ENCODE measurements around the gene NEURL4. TPM values are rescaled to one million over a fixed set of nuclear protein-coding genes. Genes with fewer than 3 reads are reported as not detected.
"Not testable (repeated sequence)": the region's sequence is repeated elsewhere in the genome, so short reads cannot be mapped to it uniquely, and the experiment has no call there.

NEURL4 gene
- total RNA-seq, 2 experiments from 2014 or later: 22.5 to 29.1 TPM

- H3K27ac Mint-ChIP-seq: peak overlapping the region; percentile 89
- POLR2A ChIA-PET; H3K36me3 Mint-ChIP-seq (ENCODE audit: low read depth); H3K9me3 Mint-ChIP-seq (ENCODE audit: low read depth); H3K27me3 Mint-ChIP-seq; ATAC-seq: not testable (repeated sequence)
- intact Hi-C loops (cut with DNase I, micrococcal nuclease): loop anchor here in 1 of 2 experiments (1.0 kb wide), 1 partner anchor 354 kb away; no protein-coding TSS in a partner anchor
- peaks cover 65% of the 10 kb centered on the region for H3K4me1 Mint-ChIP-seq
- DNase-seq: peak; percentile 66
- peak overlapping the region; percentile 69 for H3K4me3 Mint-ChIP-seq
- CTCF ChIA-PET: interaction anchor here (0.6 kb wide), 1 partner anchor 113 kb away, joined by 3 read pairs; the partner anchor contains the start of genes ACADVL and DLG4
Observed at GRCh38 chr17:7332600-7333069, 3.5 kb upstream of the NEURL4 start.

GRCh38 chr17:7332111-7332510 is 3.0 kb upstream of the NEURL4 start:
- Mint-ChIP-seq H3K4me1 (peaks cover 63% of the 10 kb centered on the region), H3K4me3 (peak overlapping the region; percentile 69), H3K36me3 (ENCODE audit: low read depth) (peaks cover 4% of the 10 kb centered on the region), H3K27me3 (no peaks in the 10 kb centered on the region), H3K9me3 (ENCODE audit: low read depth) (no peaks in the 10 kb centered on the region), H3K27ac (peak overlapping the region; percentile 89)
- ChIA-PET CTCF (interaction anchor here (0.6 kb wide), 1 partner anchor 113 kb away, joined by 3 read pairs; the partner anchor contains the start of genes ACADVL and DLG4), POLR2A (no interaction called here)
- intact Hi-C loops (cut with DNase I, micrococcal nuclease): loop anchor here in 1 of 2 experiments (1.0 kb wide), 1 partner anchor 354 kb away; no protein-coding TSS in a partner anchor
- ATAC-seq (no peak), DNase-seq (no peak)

DNA sequence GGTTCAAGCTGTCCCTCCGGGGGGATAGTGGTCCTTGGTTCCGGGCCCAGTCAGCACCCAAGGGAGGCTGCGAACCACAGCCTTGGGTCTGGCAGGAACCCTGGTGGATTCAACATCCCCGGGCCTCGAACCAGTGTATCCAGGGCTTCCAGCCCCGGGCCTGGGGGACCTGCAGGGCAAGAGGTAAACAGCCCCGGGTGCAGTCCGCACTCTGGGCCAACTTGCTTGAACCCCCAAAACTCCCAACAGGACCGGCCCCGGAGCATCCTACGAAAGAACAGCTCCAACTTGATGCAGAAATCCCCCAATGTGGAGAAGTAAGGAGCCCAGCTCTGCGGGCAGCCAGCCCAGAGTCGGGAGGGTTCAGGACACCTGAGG is 1.5 kb upstream of the NEURL4 start:
- Mint-ChIP-seq H3K27ac (peak overlapping the region; percentile 68), H3K36me3 (ENCODE audit: low read depth) (no peaks in the 10 kb centered on the region), H3K4me1 (peaks cover 54% of the 10 kb centered on the region), H3K4me3 (peak overlapping the region; percentile 89), H3K27me3 (no peaks in the 10 kb centered on the region), H3K9me3 (ENCODE audit: low read depth) (no peaks in the 10 kb centered on the region)
- CTCF ChIA-PET: interaction anchor here (0.6 to 3.4 kb wide), 6 partner anchors 15 to 153 kb away, joined by 3 to 23 read pairs (median 3); partner anchors contain the start of genes TMEM102 and TMEM95
- POLR2A ChIA-PET: interaction anchor here (1.3 kb wide), 1 partner anchor 23 kb away, joined by 3 read pairs; no protein-coding TSS in a partner anchor
- intact Hi-C loops (cut with DNase I, micrococcal nuclease): no loop called here
- DNase-seq (no peak), ATAC-seq (no peak)

GRCh38 chr17:7329997-7330637 is 982 bp upstream of the NEURL4 start:
- intact Hi-C loops (cut with DNase I, micrococcal nuclease): loop anchor here (1.0 to 5.0 kb wide), 17 partner anchors 15 to 826 kb away; partner anchors contain the start of genes EIF5A (in 2 of the 2), GPS2 (in 2 of the 2), ELP5 (in 1 of the 2) and FXR2 (in 1 of the 2)
- peak; percentile 88 for DNase-seq
- H3K9me3 Mint-ChIP-seq (ENCODE audit: low read depth): no peaks in the 10 kb centered on the region
- ChIA-PET CTCF (interaction anchor here (0.6 to 3.4 kb wide), 17 partner anchors 15 to 517 kb away, joined by 3 to 23 read pairs (median 4); partner anchors contain the start of genes GPS2, TMEM95 and TP53), POLR2A (interaction anchor here (0.6 to 1.9 kb wide), 19 partner anchors 9 to 358 kb away, joined by 3 to 11 read pairs (median 3); partner anchors contain the start of genes ACADVL, CD68, CTDNEP1 and DLG4)
- peak overlapping the region; percentile 89 for H3K4me3 Mint-ChIP-seq
- H3K27ac Mint-ChIP-seq: peak overlapping the region; percentile 96
- no peaks in the 10 kb centered on the region for H3K36me3 Mint-ChIP-seq (ENCODE audit: low read depth)
- peak; percentile 81 for ATAC-seq
- H3K4me1 Mint-ChIP-seq: peaks cover 49% of the 10 kb centered on the region
- H3K27me3 Mint-ChIP-seq: no peaks in the 10 kb centered on the region

DNA sequence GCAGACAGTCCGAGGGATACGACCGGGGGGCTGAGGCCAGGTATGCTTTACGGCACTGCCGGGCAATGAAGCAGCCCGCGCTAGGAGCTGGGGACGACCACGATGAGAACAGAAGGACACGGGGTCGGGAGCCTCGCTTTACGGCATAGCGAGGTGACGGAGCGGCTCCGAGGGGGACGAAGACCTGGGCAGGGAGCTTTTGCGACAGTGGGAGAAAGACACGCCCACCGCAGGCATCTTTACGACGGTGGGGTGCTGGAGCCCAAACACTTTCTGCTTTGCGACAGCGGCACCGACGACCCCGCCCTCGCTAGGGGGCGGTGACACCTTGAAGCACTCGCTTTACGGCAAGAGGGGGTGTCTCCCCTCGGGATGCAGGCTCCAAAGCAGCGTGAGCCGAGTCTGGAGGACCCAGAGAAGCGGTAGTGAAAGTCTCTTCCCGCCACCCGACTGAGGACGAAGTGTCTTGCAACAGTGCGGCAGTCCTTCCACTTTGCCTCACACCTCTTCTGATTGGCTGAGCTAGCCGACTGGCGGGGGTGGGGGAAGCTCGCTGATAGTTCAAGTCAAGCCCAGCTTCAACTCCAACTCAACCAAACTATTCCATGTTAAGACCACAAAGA is 350 bp upstream of the NEURL4 start:
- ATAC-seq (peak; percentile 69), DNase-seq (peak; percentile 98)
- Mint-ChIP-seq H3K9me3 (ENCODE audit: low read depth) (no peaks in the 10 kb centered on the region), H3K27me3 (no peaks in the 10 kb centered on the region), H3K4me1 (peaks cover 44% of the 10 kb centered on the region), H3K27ac (peak overlapping the region; percentile 96), H3K36me3 (ENCODE audit: low read depth) (peaks cover 3% of the 10 kb centered on the region), H3K4me3 (peak overlapping the region; percentile 89)
- intact Hi-C loops (cut with DNase I, micrococcal nuclease): loop anchor here (1.0 to 5.0 kb wide), 17 partner anchors 14 to 827 kb away; partner anchors contain the start of genes EIF5A (in 2 of the 2), GPS2 (in 2 of the 2), ELP5 (in 1 of the 2) and FXR2 (in 1 of the 2)
- ChIA-PET POLR2A (interaction anchor here (0.6 to 1.9 kb wide), 18 partner anchors 8 to 358 kb away, joined by 3 to 11 read pairs (median 4); partner anchors contain the start of genes ACADVL, CD68, CTDNEP1 and DLG4), CTCF (interaction anchor here (0.6 to 3.4 kb wide), 16 partner anchors 14 to 517 kb away, joined by 3 to 23 read pairs (median 4); partner anchors contain the start of genes GPS2, TMEM95 and TP53)

DNA sequence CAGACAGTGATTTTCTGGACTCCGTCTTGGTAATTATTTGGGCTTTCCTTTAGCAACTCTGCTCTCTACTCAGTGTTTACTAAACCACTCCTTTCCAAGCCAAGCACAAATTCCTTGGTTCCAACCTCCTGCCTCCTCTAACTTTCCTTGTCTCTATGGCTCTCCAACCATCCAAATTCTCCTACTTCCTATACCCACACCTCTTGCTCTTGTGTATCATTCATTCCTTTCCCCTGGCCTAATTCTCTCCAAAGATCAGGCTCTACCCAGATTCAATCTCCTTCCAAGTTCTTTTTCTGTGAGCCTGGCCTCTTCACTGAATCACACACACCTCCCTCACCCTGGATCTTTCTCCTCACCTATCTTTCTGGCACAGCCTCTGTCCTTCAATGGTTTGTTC is 1.1 kb downstream of the NEURL4 start:
- H3K27ac Mint-ChIP-seq: peak overlapping the region; percentile 16
- H3K4me1 Mint-ChIP-seq: peaks cover 45% of the 10 kb centered on the region
- peak overlapping the region; percentile 89 for H3K4me3 Mint-ChIP-seq
- H3K27me3 Mint-ChIP-seq: no peaks in the 10 kb centered on the region
- ATAC-seq: no peak
- DNase-seq: no peak
- H3K36me3 Mint-ChIP-seq (ENCODE audit: low read depth): peaks cover 10% of the 10 kb centered on the region
- no peaks in the 10 kb centered on the region for H3K9me3 Mint-ChIP-seq (ENCODE audit: low read depth)
- ChIA-PET POLR2A (no interaction called here), CTCF (interaction anchor here (3.4 kb wide), 1 partner anchor 27 kb away, joined by 23 read pairs; the partner anchor contains the start of gene TMEM95)
- intact Hi-C loops (cut with DNase I, micrococcal nuclease): loop anchor here (2.0 to 5.0 kb wide), 2 partner anchors 13 to 514 kb away; partner anchors contain the start of gene GPS2 (in 1 of the 2)

- Mint-ChIP-seq H3K27me3 (no peaks in the 10 kb centered on the region), H3K27ac (no peak overlapping the region), H3K4me1 (peaks cover 40% of the 10 kb centered on the region), H3K36me3 (ENCODE audit: low read depth) (peaks cover 15% of the 10 kb centered on the region), H3K9me3 (ENCODE audit: low read depth) (no peaks in the 10 kb centered on the region), H3K4me3 (no peak overlapping the region)
- no peak for DNase-seq
- intact Hi-C loops (cut with DNase I, micrococcal nuclease): loop anchor here in 1 of 2 experiments (5.0 kb wide), 1 partner anchor 515 kb away; no protein-coding TSS in a partner anchor
- CTCF ChIA-PET: interaction anchor here (1.0 to 1.3 kb wide), 2 partner anchors 9 to 28 kb away, joined by 3 to 9 read pairs; partner anchors contain the start of gene ACAP1
- POLR2A ChIA-PET: no interaction called here
- no peak for ATAC-seq
Observed at GRCh38 chr17:7327501-7327900, 1.6 kb downstream of the NEURL4 start.

DNA sequence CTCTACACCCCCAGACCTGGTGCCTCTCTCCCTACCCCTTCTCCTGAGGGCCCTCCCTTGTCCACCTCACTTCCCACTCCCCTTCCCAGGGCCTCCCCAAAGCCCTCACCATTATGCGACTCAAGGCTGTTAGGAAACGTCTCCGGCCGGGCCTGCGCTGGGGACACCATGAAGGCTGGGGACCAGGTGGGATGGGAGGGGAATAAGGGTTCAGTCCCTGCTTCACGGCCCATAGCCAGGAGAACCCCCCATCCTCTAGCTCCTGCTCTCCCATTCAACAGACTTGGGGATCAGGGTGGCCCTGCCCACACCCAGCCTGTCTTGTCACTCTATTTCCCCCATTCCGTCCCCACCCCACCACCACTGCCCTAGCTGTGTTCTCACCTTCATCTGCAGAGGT is 2.1 kb downstream of the NEURL4 start:
- peaks cover 20% of the 10 kb centered on the region for H3K36me3 Mint-ChIP-seq (ENCODE audit: low read depth)
- H3K4me3 Mint-ChIP-seq: no peak overlapping the region
- no peaks in the 10 kb centered on the region for H3K27me3 Mint-ChIP-seq
- DNase-seq (no peak), ATAC-seq (no peak)
- H3K4me1 Mint-ChIP-seq: peaks cover 35% of the 10 kb centered on the region
- intact Hi-C loops (cut with DNase I, micrococcal nuclease): loop anchor here in 1 of 2 experiments (5.0 kb wide), 1 partner anchor 515 kb away; no protein-coding TSS in a partner anchor
- no peak overlapping the region for H3K27ac Mint-ChIP-seq
- POLR2A ChIA-PET: no interaction called here
- H3K9me3 Mint-ChIP-seq (ENCODE audit: low read depth): no peaks in the 10 kb centered on the region
- CTCF ChIA-PET: interaction anchor here (1.0 to 1.9 kb wide), 3 partner anchors 9 to 29 kb away, joined by 3 to 9 read pairs (median 7); partner anchors contain the start of gene ACAP1

DNA sequence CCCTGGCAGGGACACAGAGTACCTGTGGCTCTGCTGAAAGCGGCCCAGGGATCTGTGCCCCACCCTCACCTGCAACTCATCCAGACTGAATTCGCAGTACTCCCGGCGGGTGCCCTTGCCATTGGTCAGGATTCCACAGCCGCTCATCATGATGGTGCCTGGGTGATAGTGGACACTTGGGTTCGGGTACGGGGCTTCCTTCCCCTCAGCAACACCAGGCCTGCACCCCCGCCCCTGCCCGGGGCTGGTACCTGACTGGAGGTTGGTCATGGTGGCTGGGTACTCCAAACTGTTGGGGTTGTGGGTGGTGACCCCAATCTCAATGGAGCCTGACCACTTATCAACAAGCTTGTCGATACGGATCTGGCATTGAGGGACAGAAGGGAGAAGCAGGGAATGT is 2.9 kb downstream of the NEURL4 start:
- intact Hi-C loops (cut with DNase I, micrococcal nuclease): loop anchor here in 1 of 2 experiments (5.0 kb wide), 1 partner anchor 516 kb away; no protein-coding TSS in a partner anchor
- POLR2A ChIA-PET: no interaction called here
- Mint-ChIP-seq H3K4me3 (no peak overlapping the region), H3K4me1 (peaks cover 30% of the 10 kb centered on the region), H3K27ac (no peak overlapping the region), H3K36me3 (ENCODE audit: low read depth) (peaks cover 28% of the 10 kb centered on the region), H3K9me3 (ENCODE audit: low read depth) (no peaks in the 10 kb centered on the region), H3K27me3 (no peaks in the 10 kb centered on the region)
- ATAC-seq (no peak), DNase-seq (no peak)
- CTCF ChIA-PET: interaction anchor here (0.7 to 1.9 kb wide), 3 partner anchors 10 to 83 kb away, joined by 3 to 9 read pairs (median 7); partner anchors contain the start of gene ACAP1

DNA sequence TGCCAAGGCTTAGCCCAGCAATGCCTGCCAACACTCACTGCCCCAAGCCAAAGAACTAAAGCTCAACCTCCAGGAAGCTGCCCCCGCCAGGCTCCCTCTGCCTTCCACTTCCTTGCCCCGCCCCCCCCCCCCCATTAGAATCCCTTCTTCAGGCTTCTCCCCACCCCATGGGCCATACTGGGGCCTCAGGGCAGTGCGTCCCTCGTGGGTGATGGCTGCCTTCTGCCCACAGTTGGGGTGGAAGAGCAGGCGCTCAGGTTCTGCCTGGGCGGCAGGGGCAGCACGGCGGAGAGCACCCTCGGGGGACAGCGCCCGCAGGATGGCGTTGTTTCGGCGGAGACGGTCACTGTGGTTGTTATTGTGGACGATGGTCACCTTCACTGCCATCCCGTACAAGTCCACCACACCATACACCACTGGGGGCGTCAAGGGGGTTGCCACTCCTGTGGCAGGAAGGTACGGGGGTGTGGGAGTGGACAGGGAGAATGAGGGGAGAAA is 4.1 kb downstream of the NEURL4 start:
- POLR2A ChIA-PET: no interaction called here
- Mint-ChIP-seq H3K4me1 (peaks cover 21% of the 10 kb centered on the region), H3K36me3 (ENCODE audit: low read depth) (peaks cover 32% of the 10 kb centered on the region), H3K27ac (no peak overlapping the region), H3K4me3 (no peak overlapping the region), H3K27me3 (no peaks in the 10 kb centered on the region), H3K9me3 (ENCODE audit: low read depth) (no peaks in the 10 kb centered on the region)
- intact Hi-C loops (cut with DNase I, micrococcal nuclease): loop anchor here in 1 of 2 experiments (5.0 kb wide), 1 partner anchor 517 kb away; no protein-coding TSS in a partner anchor
- CTCF ChIA-PET: interaction anchor here (0.6 to 1.9 kb wide), 13 partner anchors 10 to 391 kb away, joined by 3 to 7 read pairs (median 3); partner anchors contain the start of genes ACAP1 and GPS2
- DNase-seq (no peak), ATAC-seq (no peak)
